BJ (cell line): ENCODE measurements around the gene VGLL4. TPM values are rescaled to one million over a fixed set of nuclear protein-coding genes. Genes with fewer than 3 reads are reported as not detected.

ENCODE experiments used
- CTCF ChIA-PET: fragments of 350-600 bp; formaldehyde crosslinking; extraction: SDS; loops from one replicate; lab custom pipeline; 2021; ENCODE audit warnings: antibody characterized with exemption, inconsistent platforms; lab: Yijun Ruan, JAX
- POLR2A ChIA-PET: fragments of 300-600 bp; sonication (Branson Sonifier 250); formaldehyde crosslinking; extraction: SDS; loops from one replicate; lab custom pipeline; 2021; ENCODE audit warnings: antibody characterized with exemption; lab: Charles Lee
- DNase-seq: peaks from one replicate; pipeline ENCODE4 v3.0.0-alpha.2; 2011; ENCODE audit warnings: low read depth
- H3K27me3 ChIP-seq: 2 replicates; pipeline ENCODE4 v1.6.0; 2011; ENCODE audit warnings: low read length; ENCODE audit not compliant: control insufficient read depth, insufficient read depth
- H3K36me3 ChIP-seq: 2 replicates; pipeline ENCODE4 v1.5.1; 2011; ENCODE audit warnings: low read length; ENCODE audit not compliant: control insufficient read depth, insufficient read depth
- H3K4me3 ChIP-seq: 2 replicates; pipeline ENCODE4 v1.5.1; 2011; ENCODE audit warnings: low read depth, mild to moderate bottlenecking, control low read depth, low read length
- polyA plus RNA-seq: library from polyadenylated mRNA; depleted of rRNA; stranded (reverse); fragments of >200 nt; gene quantifications from 2 replicates; pipeline ENCODE4 v1.2.3, GENCODE V29; 2011
- TF ChIP-seq, protein P1 (sequence below): IDR thresholded peaks from 2 replicates; pipeline ENCODE4 v1.5.1; 2011; ENCODE audit warnings: low read depth, mild to moderate bottlenecking, control low read depth, inconsistent platforms, low read length, moderate library complexity; ENCODE audit not compliant: insufficient read depth

VGLL4 gene
- polyA plus RNA-seq, 1 experiment = 31.3 TPM

DNA sequence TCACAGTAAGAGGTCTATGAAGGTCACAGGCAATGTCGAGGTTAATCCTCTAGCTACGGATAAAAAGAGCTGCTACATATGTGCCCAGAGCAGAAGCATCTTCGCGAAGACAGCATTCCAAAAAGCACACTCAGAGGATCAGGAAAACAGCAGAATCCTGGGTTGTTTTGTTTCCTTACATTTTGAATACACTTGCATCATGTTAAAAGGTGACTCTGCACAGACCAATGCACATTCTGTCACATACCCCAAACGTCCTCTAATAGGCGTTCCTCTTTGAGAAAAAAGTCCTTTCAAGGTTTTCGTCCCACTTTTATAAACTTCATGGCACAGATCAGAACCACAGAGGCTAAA lies 52.7 kb downstream of the VGLL4 start:
- Histone ChIP-seq H3K36me3 (peaks cover 2% of the 10 kb centered on the region), H3K27me3 (no peaks in the 10 kb centered on the region), H3K4me3 (no peak overlapping the region)
- POLR2A ChIA-PET = interaction anchor here (0.6 kb wide), 1 partner anchor 1115 kb away, joined by 4 read pairs; no protein-coding TSS in a partner anchor
- TF ChIP-seq, protein P1, sequence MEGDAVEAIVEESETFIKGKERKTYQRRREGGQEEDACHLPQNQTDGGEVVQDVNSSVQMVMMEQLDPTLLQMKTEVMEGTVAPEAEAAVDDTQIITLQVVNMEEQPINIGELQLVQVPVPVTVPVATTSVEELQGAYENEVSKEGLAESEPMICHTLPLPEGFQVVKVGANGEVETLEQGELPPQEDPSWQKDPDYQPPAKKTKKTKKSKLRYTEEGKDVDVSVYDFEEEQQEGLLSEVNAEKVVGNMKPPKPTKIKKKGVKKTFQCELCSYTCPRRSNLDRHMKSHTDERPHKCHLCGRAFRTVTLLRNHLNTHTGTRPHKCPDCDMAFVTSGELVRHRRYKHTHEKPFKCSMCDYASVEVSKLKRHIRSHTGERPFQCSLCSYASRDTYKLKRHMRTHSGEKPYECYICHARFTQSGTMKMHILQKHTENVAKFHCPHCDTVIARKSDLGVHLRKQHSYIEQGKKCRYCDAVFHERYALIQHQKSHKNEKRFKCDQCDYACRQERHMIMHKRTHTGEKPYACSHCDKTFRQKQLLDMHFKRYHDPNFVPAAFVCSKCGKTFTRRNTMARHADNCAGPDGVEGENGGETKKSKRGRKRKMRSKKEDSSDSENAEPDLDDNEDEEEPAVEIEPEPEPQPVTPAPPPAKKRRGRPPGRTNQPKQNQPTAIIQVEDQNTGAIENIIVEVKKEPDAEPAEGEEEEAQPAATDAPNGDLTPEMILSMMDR = no peak
- DNase-seq = no peak
- CTCF ChIA-PET = interaction anchor here (1.2 kb wide), 2 partner anchors 23 to 138 kb away, joined by 3 read pairs; no protein-coding TSS in a partner anchor

DNA sequence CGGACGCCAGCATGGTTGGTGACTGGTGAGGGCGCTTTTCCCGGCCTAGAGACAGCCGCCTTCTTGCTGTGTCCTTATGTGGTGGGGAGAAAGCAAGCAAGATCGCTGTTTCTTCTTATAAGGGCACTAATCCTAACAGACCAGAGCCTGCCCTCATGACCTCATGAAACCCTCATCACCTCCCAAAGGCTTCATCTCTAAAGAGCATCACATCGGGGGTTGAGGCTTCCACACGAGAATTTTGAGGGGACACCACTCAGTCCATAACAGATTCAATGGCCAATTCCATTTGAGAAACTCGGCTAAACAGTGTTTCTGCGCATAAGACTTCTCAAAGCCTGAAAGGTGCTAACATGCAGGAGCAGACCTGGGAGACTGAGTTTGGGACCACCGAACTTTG lies 54.0 kb downstream of the VGLL4 start:
- POLR2A ChIA-PET = interaction anchor here (0.7 kb wide), 1 partner anchor 17 kb away, joined by 11 read pairs; no protein-coding TSS in a partner anchor

DNA sequence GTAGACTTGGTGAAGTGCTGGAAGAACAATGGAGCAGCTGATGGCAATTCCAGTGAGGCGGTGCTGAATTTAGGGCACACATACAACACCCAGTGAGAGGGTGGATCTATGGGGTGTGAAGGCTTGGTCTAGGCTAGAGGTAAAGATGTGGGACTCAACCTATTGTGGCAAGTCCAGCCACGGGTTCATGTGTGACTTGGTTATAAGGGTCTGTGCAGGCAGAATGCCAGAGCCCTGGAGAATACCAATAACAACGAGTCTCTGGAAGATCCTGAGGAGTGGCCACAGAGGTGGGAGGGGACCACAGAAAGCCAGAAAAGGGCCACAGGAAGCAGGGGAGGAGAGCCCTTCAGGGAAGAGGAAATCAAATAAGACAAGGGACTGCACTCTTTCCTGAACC lies 55.0 kb downstream of the VGLL4 start:
- Histone ChIP-seq H3K27me3 (no peaks in the 10 kb centered on the region), H3K4me3 (no peak overlapping the region), H3K36me3 (peaks cover 2% of the 10 kb centered on the region; the same call in 1 of the 2 replicates)
- DNase-seq = no peak
- CTCF ChIA-PET = interaction anchor here (1.3 kb wide), 1 partner anchor 12 kb away, joined by 3 read pairs; no protein-coding TSS in a partner anchor
- TF ChIP-seq, protein P1 = no peak
- POLR2A ChIA-PET = no interaction called here

More for the DNA sequence above, 54.0 kb downstream of the VGLL4 start:
- CTCF ChIA-PET = no interaction called here
- Histone ChIP-seq H3K4me3 (no peak overlapping the region), H3K36me3 (peaks cover 2% of the 10 kb centered on the region), H3K27me3 (no peaks in the 10 kb centered on the region)
- TF ChIP-seq, protein P1 = no peak
- DNase-seq = no peak

DNA sequence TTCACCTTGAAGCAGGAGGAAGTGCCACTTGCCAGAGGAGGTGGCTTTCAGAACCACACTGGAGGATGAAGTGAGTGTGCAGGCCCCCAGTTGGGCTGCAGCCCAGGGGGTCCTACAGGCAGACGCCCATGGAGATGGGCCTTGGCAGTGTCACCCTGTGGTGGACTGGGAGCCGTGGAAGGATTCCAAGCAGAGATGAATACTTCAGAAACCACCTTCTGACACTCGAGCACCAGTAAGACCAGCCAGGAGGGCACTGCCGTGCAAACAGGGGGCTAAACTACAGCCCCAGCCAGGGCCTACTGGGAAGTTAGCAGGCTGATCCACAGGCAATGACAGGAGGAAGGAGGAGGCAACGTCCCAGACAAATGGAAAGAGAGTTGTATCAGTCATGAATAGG lies 55.4 kb downstream of the VGLL4 start:
- Histone ChIP-seq H3K4me3 (no peak overlapping the region), H3K36me3 (peaks cover 2% of the 10 kb centered on the region; the same call in 1 of the 2 replicates), H3K27me3 (no peaks in the 10 kb centered on the region)
- ChIA-PET CTCF (interaction anchor here (1.3 kb wide), 1 partner anchor 12 kb away, joined by 3 read pairs; no protein-coding TSS in a partner anchor), POLR2A (no interaction called here)
- DNase-seq = no peak
- TF ChIP-seq, protein P1 = no peak

DNA sequence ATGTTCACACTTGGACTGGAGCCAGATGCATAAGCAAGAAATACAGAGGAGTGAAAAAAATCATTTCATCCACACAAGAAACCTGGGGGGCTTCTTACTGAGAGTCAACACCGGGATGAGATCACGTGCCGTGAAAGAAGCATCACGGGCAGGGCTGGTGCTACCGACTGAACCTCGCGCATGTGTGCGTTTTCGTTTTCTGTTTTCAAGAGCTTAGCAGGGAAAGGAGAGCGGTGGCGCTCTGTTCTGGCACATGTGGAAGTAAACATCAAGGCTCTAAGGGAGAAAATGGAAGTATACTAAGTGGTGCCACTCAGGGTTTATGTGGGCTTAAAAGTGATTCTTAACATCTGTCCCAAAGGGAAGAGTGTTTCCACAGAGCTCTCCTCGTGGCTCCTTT lies 55.9 kb downstream of the VGLL4 start:
- TF ChIP-seq, protein P1 = no peak
- ChIA-PET POLR2A (no interaction called here), CTCF (interaction anchor here (0.8 to 1.3 kb wide), 2 partner anchors 13 to 20 kb away, joined by 3 read pairs; no protein-coding TSS in a partner anchor)
- peaks cover 2% of the 10 kb centered on the region; the same call in 1 of the 2 replicates for H3K36me3 ChIP-seq
- no peak overlapping the region for H3K4me3 ChIP-seq
- no peak for DNase-seq
- H3K27me3 ChIP-seq = no peaks in the 10 kb centered on the region
